Measurements from ENCODE around the gene DEPDC5.

The DEPDC5 gene

GRCh38 chr22:31857247-31857646, 103.4 kb downstream of the DEPDC5 start:
- Histone ChIP-seq H3K27ac (ENCODE audit: low read length) (no peak overlapping the region), H3K79me2 (ENCODE audit: insufficient read depth, low read length) (no peaks in the 10 kb centered on the region), H4K20me1 (ENCODE audit: insufficient read depth, low read length) (no peaks in the 10 kb centered on the region), H3K4me3 (ENCODE audit: low read depth in 1 of 2, low read length in 2 of 2) (no peak overlapping the region), H3K27me3 (ENCODE audit: insufficient read depth, low read length, poor library complexity) (no peaks in the 10 kb centered on the region), H3K4me2 (ENCODE audit: insufficient read depth, low read length) (no peak overlapping the region), H3K36me3 (ENCODE audit: insufficient read depth, low read length) (peaks cover 47% of the 10 kb centered on the region), H2AFZ (ENCODE audit: low read depth, low read length) (no peak overlapping the region), H3K9ac (ENCODE audit: low read depth, low read length) (no peak overlapping the region), H3K4me1 (ENCODE audit: insufficient read depth, low read length) (no peaks in the 10 kb centered on the region), H3K9me3 (ENCODE audit: insufficient read depth, low read length, severe bottlenecking) (no peaks in the 10 kb centered on the region)
- no peak for TF ChIP-seq EZH2 (IDR thresholded peaks at IDR 0.05; ENCODE audit: borderline replicate concordance, low read depth, low read length, severe bottlenecking)
- TF ChIP-seq, protein P1, sequence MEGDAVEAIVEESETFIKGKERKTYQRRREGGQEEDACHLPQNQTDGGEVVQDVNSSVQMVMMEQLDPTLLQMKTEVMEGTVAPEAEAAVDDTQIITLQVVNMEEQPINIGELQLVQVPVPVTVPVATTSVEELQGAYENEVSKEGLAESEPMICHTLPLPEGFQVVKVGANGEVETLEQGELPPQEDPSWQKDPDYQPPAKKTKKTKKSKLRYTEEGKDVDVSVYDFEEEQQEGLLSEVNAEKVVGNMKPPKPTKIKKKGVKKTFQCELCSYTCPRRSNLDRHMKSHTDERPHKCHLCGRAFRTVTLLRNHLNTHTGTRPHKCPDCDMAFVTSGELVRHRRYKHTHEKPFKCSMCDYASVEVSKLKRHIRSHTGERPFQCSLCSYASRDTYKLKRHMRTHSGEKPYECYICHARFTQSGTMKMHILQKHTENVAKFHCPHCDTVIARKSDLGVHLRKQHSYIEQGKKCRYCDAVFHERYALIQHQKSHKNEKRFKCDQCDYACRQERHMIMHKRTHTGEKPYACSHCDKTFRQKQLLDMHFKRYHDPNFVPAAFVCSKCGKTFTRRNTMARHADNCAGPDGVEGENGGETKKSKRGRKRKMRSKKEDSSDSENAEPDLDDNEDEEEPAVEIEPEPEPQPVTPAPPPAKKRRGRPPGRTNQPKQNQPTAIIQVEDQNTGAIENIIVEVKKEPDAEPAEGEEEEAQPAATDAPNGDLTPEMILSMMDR (IDR thresholded peaks at IDR 0.05; ENCODE audit: borderline replicate concordance, extremely low read depth, low read length, poor library complexity, severe bottlenecking) = no peak
- ATAC-seq (ENCODE audit: insufficient read depth, low read depth) (no peak), DNase-seq (no peak)

GRCh38 chr22:31861226-31861840, 107.5 kb downstream of the DEPDC5 start:
- DNase-seq (no peak), ATAC-seq (ENCODE audit: insufficient read depth, low read depth) (no peak)
- TF ChIP-seq EZH2 (IDR thresholded peaks at IDR 0.05; ENCODE audit: borderline replicate concordance, low read depth, low read length, severe bottlenecking) = no peak
- TF ChIP-seq, protein P1 (IDR thresholded peaks at IDR 0.05; ENCODE audit: borderline replicate concordance, extremely low read depth, low read length, poor library complexity, severe bottlenecking) = no peak
- no peaks in the 10 kb centered on the region for H4K20me1 ChIP-seq (ENCODE audit: insufficient read depth, low read length)
- no peaks in the 10 kb centered on the region for H3K9me3 ChIP-seq (ENCODE audit: insufficient read depth, low read length, severe bottlenecking)
- no peak overlapping the region for H3K4me3 ChIP-seq (ENCODE audit: low read depth in 1 of 2, low read length in 2 of 2)
- H3K27me3 ChIP-seq (ENCODE audit: insufficient read depth, low read length, poor library complexity) = no peaks in the 10 kb centered on the region
- H3K9ac ChIP-seq (ENCODE audit: low read depth, low read length) = no peak overlapping the region
- H2AFZ ChIP-seq (ENCODE audit: low read depth, low read length) = no peak overlapping the region
- no peak overlapping the region for H3K4me2 ChIP-seq (ENCODE audit: insufficient read depth, low read length)
- H3K36me3 ChIP-seq (ENCODE audit: insufficient read depth, low read length) = peaks cover 31% of the 10 kb centered on the region
- H3K27ac ChIP-seq (ENCODE audit: low read length) = no peak overlapping the region
- no peaks in the 10 kb centered on the region for H3K79me2 ChIP-seq (ENCODE audit: insufficient read depth, low read length)
- no peaks in the 10 kb centered on the region for H3K4me1 ChIP-seq (ENCODE audit: insufficient read depth, low read length)

DNA sequence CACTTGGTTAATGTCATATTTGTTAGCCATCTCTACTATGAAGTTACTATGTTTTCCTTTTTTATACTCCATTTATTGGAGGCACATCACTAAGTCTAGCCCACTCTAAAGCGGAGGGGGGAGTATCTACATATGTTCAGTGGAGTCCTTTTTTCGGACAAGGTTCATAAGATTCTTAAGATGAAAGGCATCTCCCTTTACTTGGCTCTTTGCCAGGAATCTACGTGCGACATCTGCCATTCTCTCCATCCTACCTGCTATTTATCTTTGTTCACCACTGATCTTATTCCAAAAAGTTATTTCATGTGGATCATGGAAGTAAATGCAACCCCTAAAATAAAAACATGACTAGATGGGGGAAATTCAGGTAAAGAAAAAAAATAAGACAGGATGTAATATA, 113.1 kb downstream of the DEPDC5 start:
- TF ChIP-seq EZH2 (IDR thresholded peaks at IDR 0.05; ENCODE audit: borderline replicate concordance, low read depth, low read length, severe bottlenecking) = no peak
- TF ChIP-seq, protein P1 (IDR thresholded peaks at IDR 0.05; ENCODE audit: borderline replicate concordance, extremely low read depth, low read length, poor library complexity, severe bottlenecking) = no peak
- Histone ChIP-seq H3K27ac (ENCODE audit: low read length) (no peak overlapping the region), H3K27me3 (ENCODE audit: insufficient read depth, low read length, poor library complexity) (no peaks in the 10 kb centered on the region), H3K9me3 (ENCODE audit: insufficient read depth, low read length, severe bottlenecking) (no peaks in the 10 kb centered on the region), H3K36me3 (ENCODE audit: insufficient read depth, low read length) (peaks cover 36% of the 10 kb centered on the region), H3K4me2 (ENCODE audit: insufficient read depth, low read length) (no peak overlapping the region), H3K4me3 (ENCODE audit: low read depth in 1 of 2, low read length in 2 of 2) (no peak overlapping the region), H3K9ac (ENCODE audit: low read depth, low read length) (no peak overlapping the region), H2AFZ (ENCODE audit: low read depth, low read length) (no peak overlapping the region), H3K4me1 (ENCODE audit: insufficient read depth, low read length) (no peaks in the 10 kb centered on the region), H3K79me2 (ENCODE audit: insufficient read depth, low read length) (no peaks in the 10 kb centered on the region), H4K20me1 (ENCODE audit: insufficient read depth, low read length) (no peaks in the 10 kb centered on the region)
- no peak for DNase-seq
- no peak for ATAC-seq (ENCODE audit: insufficient read depth, low read depth)

Data from DND-41 (cell line).